Pancreas (tissue), 10 donors: ENCODE data around the gene MARS1. TPM values are rescaled to one million over a fixed set of nuclear protein-coding genes. Genes with fewer than 3 reads are reported as not detected.
A peak's percentile ranks its signal among the peaks of the same experiment; 100 is the strongest.

Experiments used
- ATAC-seq, 4 donors: fragments of 200-7000 bp; cut with Tn5 transposase; one replicate each; pipeline versions ENCODE4 v1.8.0 to v1.9.1; 2020; ENCODE audit warnings: mild to moderate bottlenecking in 4 of 4, moderate library complexity in 4 of 4
- DNase-seq, 6 donors: peaks; one replicate each; pipeline ENCODE4 v3.0.0-alpha.2; 2020
- FAIRE-seq: peaks from 2 replicates; lab custom pipeline; 2012; peaks lifted over from hg19 to GRCh38; lab: Jason Lieb, UNC
- H3K27ac ChIP-seq, 4 donors: fragments of 200-600 bp; sonication (generic); 1 replicate in 3 of 4; 2 replicates in 1 of 4; pipeline versions ENCODE4 v1.5.0 to v1.8.0; 2020
- H3K27me3 ChIP-seq, 4 donors: fragments of 200-600 bp; one replicate each; pipeline ENCODE4 v1.8.0; 2021
- H3K36me3 ChIP-seq, 3 donors: fragments of 200-600 bp; sonication (generic) in 1 of 3; one replicate each; pipeline versions ENCODE4 v1.5.0 to v1.8.0; 2020 to 2021
- H3K4me1 ChIP-seq, 3 donors: fragments of 200-600 bp; one replicate each; pipeline ENCODE4 v1.8.0; 2021
- H3K4me3 ChIP-seq, 4 donors: fragments of 200-600 bp; sonication (generic) in 2 of 4; one replicate each; pipeline versions ENCODE4 v1.5.0 to v1.8.0; 2020 to 2021
- H3K9me3 ChIP-seq, 4 donors: fragments of 200-600 bp; one replicate each; pipeline ENCODE4 v1.8.0; 2021
- WGBS, 2 donors: extraction: QIAGEN DNeasy Blood & Tissue Kit; methylation state at CpG; one replicate each; pipeline ENCODE4 v1.1.7; 2013; 5-methylcytosine and 5-hydroxymethylcytosine counted together
- intact Hi-C, 3 donors: fragments of 100-400 bp; cut with DNase I; formaldehyde crosslinking; loops; one replicate each; pipeline versions ENCODE4 v1.11.1 to v1.14.2; 2022
- polyA plus RNA-seq, 2 donors: library from polyadenylated mRNA; stranded (reverse); fragments of 200-250 nt; gene quantifications; one replicate each; pipeline ENCODE4 v1.2.3, GENCODE V29; 2013
- total RNA-seq, 6 donors: library from RNA; stranded (reverse); fragmentation: NEBNext Ultra II Directional in 4 of 6; extraction: Animal tissue kit (Norgen Biotek cat#: 25700) in 4 of 6; gene quantifications; one replicate each; pipeline versions ENCODE4 v1.2.1 to v1.2.4, GENCODE V29; 2021 to 2023
- TF ChIP-seq, protein P1 (sequence below), 4 donors: fragments of 200-600 bp; sonication (generic) in 3 of 4; IDR thresholded peaks; one replicate each; pipeline versions ENCODE4 v1.5.0 to v1.8.0; 2021; ENCODE audit warnings: antibody characterized with exemption in 4 of 4
- donor health status: healthy with polysubstance abuse.
- donor health status: DM: no; HTN: no; CAD: no; lungs with moderate emphysema.
- donor health status: DM: no; HTN: no; CAD: no.
- donor health status: control.
- donor health status: control.
- donor health status: Bipolar disorder and iron deficiency.
- donor health status: DM: yes; HTN: yes; CAD: no.
- donor health status: DM: no; HTN: no; CAD: no.
- donor health status: DM: no; HTN: no; CAD: no.
- donor health status: DM: yes; HTN: yes; CAD: no.

The MARS1 gene
- total and polyA plus RNA-seq, 8 donors, result 33.4 to 210 (median 88.8) TPM

DNA sequence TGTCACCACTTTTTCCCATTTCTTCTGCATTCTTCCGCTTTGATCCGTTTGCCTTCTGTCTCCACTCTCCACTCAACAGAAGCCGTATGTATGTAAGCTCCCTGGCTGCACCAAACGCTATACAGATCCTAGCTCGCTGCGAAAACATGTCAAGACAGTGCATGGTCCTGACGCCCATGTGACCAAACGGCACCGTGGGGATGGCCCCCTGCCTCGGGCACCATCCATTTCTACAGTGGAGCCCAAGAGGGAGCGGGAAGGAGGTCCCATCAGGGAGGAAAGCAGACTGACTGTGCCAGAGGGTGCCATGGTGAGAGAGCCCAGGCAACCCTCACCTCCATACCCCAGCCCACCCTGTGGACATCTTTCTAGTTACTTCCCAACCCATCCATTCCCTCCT is 20.0 kb upstream of the MARS1 start:
- H3K27me3 ChIP-seq, result no peaks in the 10 kb centered on the region
- TF ChIP-seq, protein P1, sequence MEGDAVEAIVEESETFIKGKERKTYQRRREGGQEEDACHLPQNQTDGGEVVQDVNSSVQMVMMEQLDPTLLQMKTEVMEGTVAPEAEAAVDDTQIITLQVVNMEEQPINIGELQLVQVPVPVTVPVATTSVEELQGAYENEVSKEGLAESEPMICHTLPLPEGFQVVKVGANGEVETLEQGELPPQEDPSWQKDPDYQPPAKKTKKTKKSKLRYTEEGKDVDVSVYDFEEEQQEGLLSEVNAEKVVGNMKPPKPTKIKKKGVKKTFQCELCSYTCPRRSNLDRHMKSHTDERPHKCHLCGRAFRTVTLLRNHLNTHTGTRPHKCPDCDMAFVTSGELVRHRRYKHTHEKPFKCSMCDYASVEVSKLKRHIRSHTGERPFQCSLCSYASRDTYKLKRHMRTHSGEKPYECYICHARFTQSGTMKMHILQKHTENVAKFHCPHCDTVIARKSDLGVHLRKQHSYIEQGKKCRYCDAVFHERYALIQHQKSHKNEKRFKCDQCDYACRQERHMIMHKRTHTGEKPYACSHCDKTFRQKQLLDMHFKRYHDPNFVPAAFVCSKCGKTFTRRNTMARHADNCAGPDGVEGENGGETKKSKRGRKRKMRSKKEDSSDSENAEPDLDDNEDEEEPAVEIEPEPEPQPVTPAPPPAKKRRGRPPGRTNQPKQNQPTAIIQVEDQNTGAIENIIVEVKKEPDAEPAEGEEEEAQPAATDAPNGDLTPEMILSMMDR (IDR thresholded peaks at IDR 0.05), result no peak
- H3K4me1 ChIP-seq, result no peaks in the 10 kb centered on the region
- no peak for FAIRE-seq
- intact Hi-C loops, result no loop called here
- no peak overlapping the region for H3K4me3 ChIP-seq
- H3K36me3 ChIP-seq, result no peaks in the 10 kb centered on the region
- DNase-seq, result no peak
- 55 to 68% methylated on average over 11 of the region's 11 CpGs for WGBS, 2 donors
- no peak for ATAC-seq
- no peaks in the 10 kb centered on the region for H3K9me3 ChIP-seq
- no peak overlapping the region for H3K27ac ChIP-seq

DNA sequence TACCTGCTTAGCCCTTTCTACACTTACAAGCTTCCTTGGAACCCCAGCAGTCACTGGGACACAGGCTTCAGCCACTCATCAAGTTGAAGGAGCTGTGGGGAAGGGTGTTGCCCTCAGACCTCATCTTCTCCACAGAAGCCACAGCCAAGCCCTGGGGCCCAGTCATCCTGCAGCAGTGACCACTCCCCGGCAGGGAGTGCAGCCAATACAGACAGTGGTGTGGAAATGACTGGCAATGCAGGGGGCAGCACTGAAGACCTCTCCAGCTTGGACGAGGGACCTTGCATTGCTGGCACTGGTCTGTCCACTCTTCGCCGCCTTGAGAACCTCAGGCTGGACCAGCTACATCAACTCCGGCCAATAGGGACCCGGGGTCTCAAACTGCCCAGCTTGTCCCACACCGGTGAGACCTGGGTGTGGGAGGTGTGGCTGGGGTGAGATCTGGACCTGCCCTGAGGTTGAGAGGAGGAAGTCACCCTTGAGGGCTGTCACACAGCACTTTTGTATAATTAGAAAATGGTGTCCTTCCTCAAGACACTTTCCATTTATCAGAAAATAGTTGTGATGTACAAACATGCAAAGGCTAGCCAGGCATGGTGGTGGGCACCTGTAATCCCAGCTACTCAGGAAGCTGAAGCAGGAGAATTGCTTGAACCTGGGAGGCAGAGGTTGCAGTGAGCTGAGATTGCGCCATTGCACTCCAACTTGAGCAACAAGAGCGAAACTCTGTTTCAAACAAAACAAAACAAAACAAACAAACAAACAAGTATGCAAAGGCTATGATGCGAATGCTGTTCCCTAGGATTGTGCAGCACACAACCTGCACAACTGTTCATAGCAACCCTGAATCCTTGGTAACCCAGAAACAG is 18.3 kb upstream of the MARS1 start:
- DNase-seq (peak in 1 of 6 donors; percentile 26), FAIRE-seq (no peak), ATAC-seq (no peak)
- intact Hi-C loops, result no loop called here
- Histone ChIP-seq H3K9me3 (no peaks in the 10 kb centered on the region), H3K27me3 (no peaks in the 10 kb centered on the region), H3K27ac (no peak overlapping the region), H3K4me3 (no peak overlapping the region), H3K36me3 (no peaks in the 10 kb centered on the region), H3K4me1 (no peaks in the 10 kb centered on the region)
- WGBS, 2 donors, result 74 to 81% methylated on average over 10 of the region's 10 CpGs
- TF ChIP-seq, protein P1 (IDR thresholded peaks at IDR 0.05), result no peak

DNA sequence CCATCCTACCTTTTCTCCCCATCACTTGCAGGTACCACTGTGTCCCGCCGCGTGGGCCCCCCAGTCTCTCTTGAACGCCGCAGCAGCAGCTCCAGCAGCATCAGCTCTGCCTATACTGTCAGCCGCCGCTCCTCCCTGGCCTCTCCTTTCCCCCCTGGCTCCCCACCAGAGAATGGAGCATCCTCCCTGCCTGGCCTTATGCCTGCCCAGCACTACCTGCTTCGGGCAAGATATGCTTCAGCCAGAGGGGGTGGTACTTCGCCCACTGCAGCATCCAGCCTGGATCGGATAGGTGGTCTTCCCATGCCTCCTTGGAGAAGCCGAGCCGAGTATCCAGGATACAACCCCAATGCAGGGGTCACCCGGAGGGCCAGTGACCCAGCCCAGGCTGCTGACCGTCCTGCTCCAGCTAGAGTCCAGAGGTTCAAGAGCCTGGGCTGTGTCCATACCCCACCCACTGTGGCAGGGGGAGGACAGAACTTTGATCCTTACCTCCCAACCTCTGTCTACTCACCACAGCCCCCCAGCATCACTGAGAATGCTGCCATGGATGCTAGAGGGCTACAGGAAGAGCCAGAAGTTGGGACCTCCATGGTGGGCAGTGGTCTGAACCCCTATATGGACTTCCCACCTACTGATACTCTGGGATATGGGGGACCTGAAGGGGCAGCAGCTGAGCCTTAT is 17.4 kb upstream of the MARS1 start:
- peaks cover 0 to 3% (median 3%) of the 10 kb centered on the region in 3 donors for H3K4me1 ChIP-seq
- TF ChIP-seq, protein P1 (IDR thresholded peaks at IDR 0.05), result no peak
- H3K27ac ChIP-seq, result no peak overlapping the region
- FAIRE-seq, result no peak
- H3K4me3 ChIP-seq, result no peak overlapping the region
- no peaks in the 10 kb centered on the region for H3K36me3 ChIP-seq
- DNase-seq, result peak in 1 of 6 donors; percentile 35
- no peaks in the 10 kb centered on the region for H3K9me3 ChIP-seq
- H3K27me3 ChIP-seq, result no peaks in the 10 kb centered on the region
- intact Hi-C loops, result no loop called here
- ATAC-seq, result no peak
- WGBS, 2 donors, result 82 to 87% methylated on average over 13 to 14 of the region's 14 CpGs

DNA sequence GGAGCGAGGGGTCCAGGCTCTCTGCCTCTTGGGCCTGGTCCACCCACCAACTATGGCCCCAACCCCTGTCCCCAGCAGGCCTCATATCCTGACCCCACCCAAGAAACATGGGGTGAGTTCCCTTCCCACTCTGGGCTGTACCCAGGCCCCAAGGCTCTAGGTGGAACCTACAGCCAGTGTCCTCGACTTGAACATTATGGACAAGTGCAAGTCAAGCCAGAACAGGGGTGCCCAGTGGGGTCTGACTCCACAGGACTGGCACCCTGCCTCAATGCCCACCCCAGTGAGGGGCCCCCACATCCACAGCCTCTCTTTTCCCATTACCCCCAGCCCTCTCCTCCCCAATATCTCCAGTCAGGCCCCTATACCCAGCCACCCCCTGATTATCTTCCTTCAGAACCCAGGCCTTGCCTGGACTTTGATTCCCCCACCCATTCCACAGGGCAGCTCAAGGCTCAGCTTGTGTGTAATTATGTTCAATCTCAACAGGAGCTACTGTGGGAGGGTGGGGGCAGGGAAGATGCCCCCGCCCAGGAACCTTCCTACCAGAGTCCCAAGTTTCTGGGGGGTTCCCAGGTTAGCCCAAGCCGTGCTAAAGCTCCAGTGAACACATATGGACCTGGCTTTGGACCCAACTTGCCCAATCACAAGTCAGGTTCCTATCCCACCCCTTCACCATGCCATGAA is 16.8 kb upstream of the MARS1 start:
- TF ChIP-seq, protein P1 (IDR thresholded peaks at IDR 0.05), result no peak
- peak in 2 of 6 donors; percentile 2 to 10 for DNase-seq
- Histone ChIP-seq H3K4me1 (peaks cover under 1 to 5% (median 3%) of the 10 kb centered on the region in 3 donors), H3K27me3 (no peaks in the 10 kb centered on the region), H3K9me3 (no peaks in the 10 kb centered on the region), H3K4me3 (no peak overlapping the region), H3K36me3 (no peaks in the 10 kb centered on the region), H3K27ac (no peak overlapping the region)
- intact Hi-C loops, result no loop called here
- ATAC-seq, result no peak
- WGBS, 2 donors, result 77 to 91% methylated on average over 4 of the region's 4 CpGs
- no peak for FAIRE-seq
